Measurements from ENCODE around the gene TXNDC11.

TXNDC11 gene

GRCh38 chr16:11674001-11674817 is 68.4 kb downstream of the TXNDC11 start:
- DNase-seq (ENCODE audit: low spot score): no peak

GRCh38 chr16:11673091-11674000 is 69.3 kb downstream of the TXNDC11 start:
- DNase-seq (ENCODE audit: low spot score): no peak

GRCh38 chr16:11672206-11673090 is 70.2 kb downstream of the TXNDC11 start:
- DNase-seq (ENCODE audit: low spot score): no peak

GRCh38 chr16:11671676-11672075 is 71.0 kb downstream of the TXNDC11 start:
- no peak for DNase-seq (ENCODE audit: low spot score)

GRCh38 chr16:11671271-11671670 is 71.4 kb downstream of the TXNDC11 start:
- no peak for DNase-seq (ENCODE audit: low spot score)

GRCh38 chr16:11670171-11671131 is 72.2 kb downstream of the TXNDC11 start:
- no peak for DNase-seq (ENCODE audit: low spot score)

- DNase-seq (ENCODE audit: low spot score): no peak
Measured at GRCh38 chr16:11669380-11670146, 73.1 kb downstream of the TXNDC11 start.

- DNase-seq (ENCODE audit: low spot score): no peak
Measured at GRCh38 chr16:11668623-11669379, 73.9 kb downstream of the TXNDC11 start.

GRCh38 chr16:11667824-11668622 is 74.6 kb downstream of the TXNDC11 start, which contains the start of gene SNN:
Gene SNN, plus strand, starts transcription at chr16:11668455. Its CDS starts 7,605 bp downstream, at chr16:11676060.
- DNase-seq (ENCODE audit: low spot score): peak; percentile 65

- no peak for DNase-seq (ENCODE audit: low spot score)
Measured at GRCh38 chr16:11667221-11667823, 75.3 kb downstream of the TXNDC11 start.

- DNase-seq (ENCODE audit: low spot score): peak; percentile 28
Measured at GRCh38 chr16:11666103-11667055, 76.3 kb downstream of the TXNDC11 start.

- DNase-seq (ENCODE audit: low spot score): no peak
Measured at GRCh38 chr16:11665071-11665491, 77.6 kb downstream of the TXNDC11 start.

GRCh38 chr16:11662582-11662981 is 80.1 kb downstream of the TXNDC11 start:
- no peak for DNase-seq (ENCODE audit: low spot score)

GRCh38 chr16:11660565-11660964 is 82.1 kb downstream of the TXNDC11 start:
- no peak for DNase-seq (ENCODE audit: low spot score)

- DNase-seq (ENCODE audit: low spot score): no peak
Measured at GRCh38 chr16:11658896-11659708, 83.6 kb downstream of the TXNDC11 start.

- DNase-seq (ENCODE audit: low spot score): no peak
Measured at GRCh38 chr16:11657556-11657955, 85.1 kb downstream of the TXNDC11 start.
